ENCODE measurements around the gene MKLN1.

DNA sequence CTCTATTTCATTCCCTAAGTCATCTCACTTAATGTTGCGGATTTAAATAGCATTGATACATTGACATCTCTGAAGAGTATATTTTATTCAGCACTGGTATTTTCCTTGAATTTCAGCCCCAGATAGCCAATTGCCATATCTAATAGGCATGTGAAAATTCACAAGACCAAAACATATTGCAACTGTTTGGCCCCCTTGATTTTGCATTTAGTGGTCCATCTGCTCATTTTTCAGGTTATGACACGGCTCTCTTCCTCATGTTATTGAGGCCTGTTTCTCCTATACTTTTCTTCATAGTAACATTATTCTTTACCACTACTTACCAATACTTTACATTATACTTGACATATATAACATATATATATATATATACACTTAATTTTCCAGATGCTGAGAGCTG lies 43.7 kb downstream of the MKLN1 start:
- TF ChIP-seq, protein P1, sequence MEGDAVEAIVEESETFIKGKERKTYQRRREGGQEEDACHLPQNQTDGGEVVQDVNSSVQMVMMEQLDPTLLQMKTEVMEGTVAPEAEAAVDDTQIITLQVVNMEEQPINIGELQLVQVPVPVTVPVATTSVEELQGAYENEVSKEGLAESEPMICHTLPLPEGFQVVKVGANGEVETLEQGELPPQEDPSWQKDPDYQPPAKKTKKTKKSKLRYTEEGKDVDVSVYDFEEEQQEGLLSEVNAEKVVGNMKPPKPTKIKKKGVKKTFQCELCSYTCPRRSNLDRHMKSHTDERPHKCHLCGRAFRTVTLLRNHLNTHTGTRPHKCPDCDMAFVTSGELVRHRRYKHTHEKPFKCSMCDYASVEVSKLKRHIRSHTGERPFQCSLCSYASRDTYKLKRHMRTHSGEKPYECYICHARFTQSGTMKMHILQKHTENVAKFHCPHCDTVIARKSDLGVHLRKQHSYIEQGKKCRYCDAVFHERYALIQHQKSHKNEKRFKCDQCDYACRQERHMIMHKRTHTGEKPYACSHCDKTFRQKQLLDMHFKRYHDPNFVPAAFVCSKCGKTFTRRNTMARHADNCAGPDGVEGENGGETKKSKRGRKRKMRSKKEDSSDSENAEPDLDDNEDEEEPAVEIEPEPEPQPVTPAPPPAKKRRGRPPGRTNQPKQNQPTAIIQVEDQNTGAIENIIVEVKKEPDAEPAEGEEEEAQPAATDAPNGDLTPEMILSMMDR (conservative IDR thresholded peaks at IDR 0.05; ENCODE audit: low read depth, low read length) = no peak
- TF ChIP-seq EZH2 (IDR thresholded peaks at IDR 0.05; ENCODE audit: borderline replicate concordance, low read depth, low read length, poor library complexity, severe bottlenecking) = no peak
